IPS-NIHi7 (cell line): ENCODE measurements around the gene HDGFL2.

Source experiments
- DNase-seq: peaks from one replicate; pipeline ENCODE4 v3.0.0; 2012; ENCODE audit warnings: mixed read lengths; ENCODE audit errors: extremely low spot score

Gene HDGFL2

GRCh38 chr19:4497770-4498389, 25.8 kb downstream of the HDGFL2 start:
- DNase-seq, result no peak

GRCh38 chr19:4498694-4499093, 26.6 kb downstream of the HDGFL2 start:
- no peak for DNase-seq

GRCh38 chr19:4499318-4499717, 27.2 kb downstream of the HDGFL2 start:
- DNase-seq, result no peak

- DNase-seq, result no peak
Measured at GRCh38 chr19:4499855-4500254, 27.8 kb downstream of the HDGFL2 start.

GRCh38 chr19:4500841-4501591, 28.9 kb downstream of the HDGFL2 start:
- DNase-seq, result no peak

- no peak for DNase-seq
Measured at GRCh38 chr19:4501691-4502090, 29.6 kb downstream of the HDGFL2 start.

- no peak for DNase-seq
Measured at GRCh38 chr19:4502282-4503131, 30.4 kb downstream of the HDGFL2 start.

GRCh38 chr19:4503132-4503824, 31.2 kb downstream of the HDGFL2 start:
- DNase-seq, result no peak

- no peak for DNase-seq
Measured at GRCh38 chr19:4503825-4504170, 31.7 kb downstream of the HDGFL2 start.

- no peak for DNase-seq
Measured at GRCh38 chr19:4504297-4504701, 32.2 kb downstream of the HDGFL2 start.

GRCh38 chr19:4504891-4505569, 32.9 kb downstream of the HDGFL2 start:
- no peak for DNase-seq

GRCh38 chr19:4505570-4506448, 33.7 kb downstream of the HDGFL2 start:
- DNase-seq, result no peak

GRCh38 chr19:4506449-4507149, 34.5 kb downstream of the HDGFL2 start:
- no peak for DNase-seq

GRCh38 chr19:4507150-4507452, 35.0 kb downstream of the HDGFL2 start:
- DNase-seq, result no peak

- no peak for DNase-seq
Measured at GRCh38 chr19:4507804-4508203, 35.7 kb downstream of the HDGFL2 start.

GRCh38 chr19:4508698-4509097, 36.6 kb downstream of the HDGFL2 start:
- no peak for DNase-seq

GRCh38 chr19:4510435-4511255, 38.5 kb downstream of the HDGFL2 start:
- no peak for DNase-seq

- DNase-seq, result no peak
Measured at GRCh38 chr19:4511300-4512054, 39.4 kb downstream of the HDGFL2 start.
